ENCODE data around the gene NPPA. TPM values are rescaled to one million over a fixed set of nuclear protein-coding genes. Genes with fewer than 3 reads are reported as not detected.

Gene NPPA
- total RNA-seq (2011; cell fraction: chromatin; rRNA removed; ENCODE audit: low replicate concordance) = not detected in 2 replicates
- not detected in 2 replicates for total RNA-seq (2011; cell fraction: nucleolus; rRNA removed)
- not detected in 2 replicates for total RNA-seq (2011; cell fraction: nucleoplasm; rRNA removed)
- not detected in 2 replicates for total RNA-seq (2014; rRNA removed)
- total RNA-seq (2014; rRNA removed; fragmentation: Illumina TruSeq; extraction: Trizol) = not detected in 2 replicates
- total RNA-seq (2015; rRNA removed; fragmentation: Illumina TruSeq; extraction: Trizol) = not detected in 2 replicates
- total RNA-seq (2021) = not detected in 2 replicates
- not detected in 2 replicates for polyA plus RNA-seq (2011; rRNA removed)
- not detected in 2 replicates for polyA plus RNA-seq (2011; cell fraction: cytosol; rRNA removed)
- not detected in 2 replicates for polyA plus RNA-seq (2011; cell fraction: nucleus; rRNA removed)
- 0.37 and 0.44 TPM in 2 replicates for polyA plus RNA-seq (2012)
- polyA plus RNA-seq (2014; fragmentation: Illumina TruSeq; extraction: Trizol) = not detected in 2 replicates
- polyA plus RNA-seq (2014; fragmentation: Nextera tagmentation; extraction: Ambion mirVana) = not detected
- not detected in 2 replicates for polyA plus RNA-seq (2014; rRNA removed)
- not detected in 2 replicates for polyA minus RNA-seq (2011; rRNA and poly(A)+ RNA removed)
- polyA minus RNA-seq (2011; cell fraction: cytosol; rRNA and poly(A)+ RNA removed) = not detected in 2 replicates
- polyA minus RNA-seq (2011; cell fraction: nucleus; rRNA and poly(A)+ RNA removed) = not detected in 2 replicates
- Bru-seq, nascent RNA = not detected
- BruChase-seq, experiment 1, labeled RNA remaining after a 2-hour chase = not detected
- not detected for BruChase-seq, experiment 2, labeled RNA remaining after a 6-hour chase
- long read RNA-seq, experiment 1, partial matches to known transcripts = 0 of 2 reads
- long read RNA-seq, experiment 1, other reads (novel, unspliced or antisense) = 2 of 2 reads
- long read RNA-seq, experiment 2 = 0 reads
- long read RNA-seq, experiment 3 = 0 reads

- no peak within 1 kb of the TSS for H3K27ac ChIP-seq (ENCODE audit: extremely low read depth, low read depth, low read length)
- H4K20me1 ChIP-seq (replicated peaks; ENCODE audit: control insufficient read depth, insufficient read depth, low read length) = peaks cover 5% of the 10 kb centered on the region; the same call in 1 of the 2 replicates
- ATAC-seq (no peak), DNase-seq (ENCODE audit: extremely low read depth in 1 of 4, low spot score in 3 of 4) (no peak), FAIRE-seq (no peak)
- H3K9me3 ChIP-seq (replicated peaks; ENCODE audit: control insufficient read depth, insufficient read depth, low read depth, low read length) = no peaks in the 10 kb centered on the region
- TF ChIP-seq LCOR (CRISPR knock-in tag; IDR thresholded peaks at IDR 0.05) = no peak
- TF ChIP-seq NFIC (IDR thresholded peaks at IDR 0.05) = peak; percentile 24; the same call in 1 of the 2 replicates
- TF ChIP-seq POLR2AphosphoS2 (IDR thresholded peaks at IDR 0.05; ENCODE audit: low read length) = 0 out of 2 replicates have a peak, but pooled peaks have one; percentile 32
- peak; percentile 24; the same call in 1 of the 2 replicates for TF ChIP-seq POLR2G (IDR thresholded peaks at IDR 0.05; ENCODE audit: low read depth, low read length)
- H3K4me2 ChIP-seq (ENCODE audit: insufficient read depth, low read length) = no peak within 1 kb of the TSS
- no peak within 1 kb of the TSS for H2AFZ ChIP-seq (ENCODE audit: low read depth, low read length)
- H3K9ac ChIP-seq (ENCODE audit: insufficient read depth in 1 of 2, low read depth in 2 of 2, low read length in 2 of 2) = peak within 1 kb of the TSS in 1 of 2 experiments; percentile 14; a peak in 1 of 4 replicates
- H3K27me3 ChIP-seq (ENCODE audit: control insufficient read depth in 2 of 2, insufficient read depth in 2 of 2, low read length in 2 of 2) = peaks cover 0 to 2% of the 10 kb centered on the region in 2 experiments; a peak in 1 of 5 replicates
- H3K4me3 ChIP-seq = no peak within 1 kb of the TSS
- POLR2A ChIA-PET = interaction anchor here (1.0 to 14.0 kb wide), 4 partner anchors 11 to 61 kb away, joined by 3 to 304 read pairs (median 4); partner anchors contain the start of genes CLCN6, MTHFR and NPPB
- intact Hi-C loops (cut with micrococcal nuclease) (no loop called here), in situ Hi-C loops (cut with MboI) (no loop called here)
- no TSS peak for BruUV-seq (replicated peaks)
- H3K9me1 ChIP-seq (ENCODE audit: control insufficient read depth, insufficient read depth, low read length) = no peaks in the 10 kb centered on the region
- CTCF ChIA-PET (ENCODE audit: low intra/inter-chr PET ratio) = no interaction called here
- peaks cover 38% of the 10 kb centered on the region for H3K36me3 ChIP-seq (ENCODE audit: control insufficient read depth, insufficient read depth, low read length)
- 73% methylated on average over 18 of the region's 18 CpGs for WGBS (ENCODE audit: insufficient coverage, low coverage, missing lambda C conversion rate)
- H3K79me2 ChIP-seq (ENCODE audit: control insufficient read depth, insufficient read depth, low read length) = no peaks in the 10 kb centered on the region
- peaks cover 19 to 26% of the 10 kb centered on the region in 2 experiments for H3K4me1 ChIP-seq (replicated peaks in 1 of 2; ENCODE audit: control insufficient read depth in 2 of 2, insufficient read depth in 2 of 2, low read length in 2 of 2)
Measured at GRCh38 chr1:11847667-11848372, at the start of gene NPPA. Gene NPPA, minus strand, starts transcription at chr1:11847783. Its CDS starts 99 bp downstream, at chr1:11847684.

Measured in K562 (cell line).